Adrenal gland (tissue), 5 donors: ENCODE results near the gene MYT1.

ENCODE experiments used
- POLR2A ChIP-seq, 2 donors: fragments of 450-650 bp; IDR thresholded peaks; one replicate each; pipeline ENCODE4 v1.6.1; 2017; ENCODE audit warnings: antibody characterized with exemption in 2 of 2, mild to moderate bottlenecking in 2 of 2, moderate library complexity in 1 of 2
- TF ChIP-seq, protein P1 (sequence below), 6 experiments: fragments of 450-650 bp in 4 of 6; fragments of 200-600 bp in 2 of 6; sonication (generic) in 1 of 6; IDR thresholded peaks; 1 replicate in 5 of 6; 2 replicates in 1 of 6; pipeline versions ENCODE4 v1.5.1 to v1.8.0; 2016 to 2021; ENCODE audit warnings: antibody characterized with exemption in 6 of 6, mild to moderate bottlenecking in 2 of 6, moderate library complexity in 1 of 6
- donor health status: DM: no; HTN: no; CAD: no.

DNA sequence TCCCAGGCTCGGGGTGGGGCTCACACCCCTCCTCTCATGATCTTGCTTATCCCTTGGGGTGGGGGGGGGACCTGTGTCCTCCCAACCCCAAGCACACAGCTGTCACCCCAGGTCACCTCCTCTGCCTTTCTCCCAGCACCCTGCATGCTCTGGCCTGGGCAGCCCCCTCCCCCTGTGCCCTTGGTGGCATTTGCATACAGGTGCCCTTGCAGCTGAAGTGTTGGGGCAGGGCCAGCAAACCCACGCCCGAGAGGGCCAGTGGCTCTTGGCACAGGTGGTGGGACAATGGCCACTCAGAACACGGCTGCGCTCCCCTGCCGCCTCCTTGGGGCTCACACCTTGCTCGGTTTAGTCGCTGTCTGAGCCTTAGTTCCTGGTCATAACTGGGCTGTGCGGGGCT, 11.3 kb upstream of the MYT1 start:
- TF ChIP-seq, protein P1, sequence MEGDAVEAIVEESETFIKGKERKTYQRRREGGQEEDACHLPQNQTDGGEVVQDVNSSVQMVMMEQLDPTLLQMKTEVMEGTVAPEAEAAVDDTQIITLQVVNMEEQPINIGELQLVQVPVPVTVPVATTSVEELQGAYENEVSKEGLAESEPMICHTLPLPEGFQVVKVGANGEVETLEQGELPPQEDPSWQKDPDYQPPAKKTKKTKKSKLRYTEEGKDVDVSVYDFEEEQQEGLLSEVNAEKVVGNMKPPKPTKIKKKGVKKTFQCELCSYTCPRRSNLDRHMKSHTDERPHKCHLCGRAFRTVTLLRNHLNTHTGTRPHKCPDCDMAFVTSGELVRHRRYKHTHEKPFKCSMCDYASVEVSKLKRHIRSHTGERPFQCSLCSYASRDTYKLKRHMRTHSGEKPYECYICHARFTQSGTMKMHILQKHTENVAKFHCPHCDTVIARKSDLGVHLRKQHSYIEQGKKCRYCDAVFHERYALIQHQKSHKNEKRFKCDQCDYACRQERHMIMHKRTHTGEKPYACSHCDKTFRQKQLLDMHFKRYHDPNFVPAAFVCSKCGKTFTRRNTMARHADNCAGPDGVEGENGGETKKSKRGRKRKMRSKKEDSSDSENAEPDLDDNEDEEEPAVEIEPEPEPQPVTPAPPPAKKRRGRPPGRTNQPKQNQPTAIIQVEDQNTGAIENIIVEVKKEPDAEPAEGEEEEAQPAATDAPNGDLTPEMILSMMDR (IDR thresholded peaks at IDR 0.05) = no peak
- TF ChIP-seq POLR2A (IDR thresholded peaks at IDR 0.05) = no peak
